ENCODE measurements around the gene TXNDC2. TPM values are rescaled to one million over a fixed set of nuclear protein-coding genes. Genes with fewer than 3 reads are reported as not detected.

TXNDC2 gene
- 0.08 TPM in 1 of 2 replicates, not detected in the other for total RNA-seq (2014; rRNA removed; shearing (Covaris generic))

GRCh38 chr18:9885170-9886004 is at the start of gene TXNDC2:
Gene TXNDC2 (plus strand): TSS chr18:9885973. CDS start chr18:9886681, 708 bp downstream.

DNA sequence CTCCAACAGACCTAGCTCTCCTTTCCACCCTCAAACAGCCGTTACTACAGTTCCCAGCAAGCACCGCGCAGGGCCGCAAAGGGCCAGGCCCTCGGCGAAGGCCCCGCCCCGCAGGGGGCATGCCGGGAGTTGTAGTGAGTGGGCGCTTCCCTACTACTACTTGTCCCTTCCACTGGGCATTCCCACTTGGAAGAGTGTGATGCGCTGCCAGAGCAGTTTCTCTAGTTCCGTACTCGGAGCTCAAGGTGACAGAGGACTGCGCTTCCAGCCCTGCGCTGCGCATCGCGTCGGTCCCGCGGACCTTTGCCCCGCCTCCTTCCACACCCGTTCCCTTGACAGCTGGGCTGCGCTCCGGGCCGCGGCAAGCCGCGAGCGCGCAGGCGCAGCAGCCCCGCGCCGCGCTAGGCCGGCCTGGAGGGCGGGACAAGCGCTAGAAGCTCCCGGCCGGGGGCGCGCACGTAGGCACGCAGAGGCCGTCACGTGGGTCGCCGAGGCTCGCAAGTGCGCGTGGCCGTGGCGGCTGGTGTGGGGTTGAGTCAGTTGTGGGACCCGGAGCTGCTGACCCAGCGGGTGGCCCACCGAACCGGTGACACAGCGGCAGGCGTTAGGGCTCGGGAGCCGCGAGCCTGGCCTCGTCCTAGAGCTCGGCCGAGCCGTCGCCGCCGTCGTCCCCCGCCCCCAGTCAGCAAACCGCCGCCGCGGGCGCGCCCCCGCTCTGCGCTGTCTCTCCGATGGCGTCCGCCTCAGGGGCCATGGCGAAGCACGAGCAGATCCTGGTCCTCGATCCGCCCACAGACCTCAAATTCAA is 28.0 kb downstream of the TXNDC2 start, which contains the start of gene VAPA:
VAPA (plus strand) TSS at position 491 of the 808 bp plus-strand sequence; CDS start at position 732, 241 bp downstream.

Small RNAs within 50 kb of the gene (small RNA-seq; reads per million reads assigned to genes)
- gene RNA5SP449 (0.25 reads per million), gene RNA5SP450 (3.1 reads per million, percentile 80 among the genes with 10 or more reads in this experiment)

Other genes starting within 250 kb of the TXNDC2 start
- 5.0 and 6.8 TPM in 2 replicates for gene RAB31, start 177.7 kb upstream of the TXNDC2 start, total RNA-seq (2014; rRNA removed; shearing (Covaris generic))
- gene VAPA, start 28.0 kb downstream of the TXNDC2 start, total RNA-seq (2014; rRNA removed; shearing (Covaris generic)), result 152 and 162 TPM in 2 replicates